Measurements from ENCODE around the gene HHIPL2. TPM values are rescaled to one million over a fixed set of nuclear protein-coding genes. Genes with fewer than 3 reads are reported as not detected.

Gene HHIPL2
- total and polyA plus RNA-seq, 2 of the 4 experiments (the other 2 are of a cell fraction) = under 0.01 to 0.12 TPM

GRCh38 chr1:222582099-222582774 is 34.3 kb upstream of the HHIPL2 start:
- Histone ChIP-seq H4K8ac (ENCODE audit: low read depth in 2 of 2, low read length in 2 of 2) (no peak overlapping the region), H3K27ac (ENCODE audit: insufficient read depth, low read length) (no peak overlapping the region), H3K4me1 (ENCODE audit: control insufficient read depth, insufficient read depth, low read length) (no peaks in the 10 kb centered on the region; the same call in 1 of the 2 replicates), H3K9ac (ENCODE audit: low read depth, low read length) (no peak overlapping the region), H3K18ac (ENCODE audit: low read depth, low read length) (no peak overlapping the region), H3K23ac (ENCODE audit: low read depth, low read length) (no peak overlapping the region), H2BK15ac (ENCODE audit: low read depth, low read length) (no peak overlapping the region), H4K91ac (ENCODE audit: insufficient read depth, low read depth, low read length) (no peak overlapping the region), H3K27me3 (ENCODE audit: control insufficient read depth, insufficient read depth, low read length) (no peaks in the 10 kb centered on the region), H4K5ac (ENCODE audit: low read depth, low read length) (no peak overlapping the region), H3K4ac (ENCODE audit: low read depth, low read length) (no peak overlapping the region), H2AK9ac (replicated peaks; ENCODE audit: low read depth, low read length, poor library complexity) (no peak overlapping the region), H2AFZ (replicated peaks; ENCODE audit: low read length, poor library complexity) (no peak overlapping the region), H3K79me1 (ENCODE audit: low read depth in 1 of 2, low read length in 2 of 2) (peaks cover 4 to 13% of the 10 kb centered on the region in 2 experiments), H2BK20ac (ENCODE audit: low read depth, low read length) (no peak overlapping the region), H3K56ac (ENCODE audit: extremely low read depth, insufficient read depth, low read length) (no peak overlapping the region), H2BK120ac (ENCODE audit: low read depth, low read length) (no peak overlapping the region), H3K14ac (replicated peaks; ENCODE audit: low read depth, low read length) (no peak overlapping the region), H3K9me3 (ENCODE audit: control insufficient read depth, insufficient read depth, low read length) (no peaks in the 10 kb centered on the region), H3K4me2 (ENCODE audit: low read depth, low read length) (no peak overlapping the region; the same call in 1 of the 2 replicates), H3K9me1 (ENCODE audit: insufficient read depth, low read length) (0 out of 2 replicates have a peak, but pooled peaks cover 2% of the 10 kb centered on the region), H3K4me3 (ENCODE audit: insufficient read depth, low read depth, low read length) (no peak overlapping the region), H2AK5ac (ENCODE audit: low read depth, low read length) (no peak overlapping the region), H3K36me3 (ENCODE audit: control insufficient read depth, insufficient read depth, low read length) (0 out of 2 replicates have a peak, but pooled peaks cover 2% of the 10 kb centered on the region), H2BK5ac (ENCODE audit: low read depth, low read length, poor library complexity, severe bottlenecking) (no peak overlapping the region), H4K20me1 (ENCODE audit: insufficient read depth, low read length) (no peaks in the 10 kb centered on the region)
- DNase-seq (peak; percentile 30), ATAC-seq (ENCODE audit: low read depth) (no peak)
- WGBS, 2 experiments (ENCODE audit: extremely low coverage in 2 of 2, insufficient read length in 1 of 2) = 57% methylated on average over 1 of the region's 4 CpGs; no CpG with 5 or more reads in 1 of the 2 experiments
- no TSS peak for BruUV-seq (replicated peaks)
- dilution Hi-C loops (cut with HindIII; ENCODE audit: low sequenced_read_pairs, unreplicated experiment) = no loop called here
- CTCF ChIA-PET = no interaction called here
- no peak for TF ChIP-seq CEBPB (IDR thresholded peaks at IDR 0.05; ENCODE audit: low read depth, low read length)
- in situ Hi-C loops (cut with MboI; ENCODE audit: low sequenced_read_pairs) = no loop called here
- POLR2A ChIA-PET (ENCODE audit: unreplicated experiment) = no interaction called here
- intact Hi-C loops (cut with micrococcal nuclease) = no loop called here

All from IMR-90 (cell line).